Right renal cortex interstitium (tissue), 3 donors: ENCODE results near the gene EXD1. TPM values are rescaled to one million over a fixed set of nuclear protein-coding genes. Genes with fewer than 3 reads are reported as not detected.
"Not testable (repeated sequence)": the region's sequence is repeated elsewhere in the genome, so short reads cannot be mapped to it uniquely, and the experiment has no call there.

ENCODE experiments used
- DNase-seq, 3 donors: peaks; one replicate each; pipeline ENCODE4 v3.0.0-alpha.2; 2013; ENCODE audit warnings: low read depth in 3 of 3, low spot score in 2 of 3
- polyA plus RNA-seq, 3 donors: library from polyadenylated mRNA; unstranded; fragments of 120-200 nt; gene quantifications; one replicate each; pipeline ENCODE4 v1.2.1, GENCODE V29; 2013; ENCODE audit not compliant: insufficient read length in 3 of 3

Gene EXD1
- not detected for polyA plus RNA-seq

GRCh38 chr15:41230650-41231421 lies at the start of gene EXD1, which contains the start of gene CHP1:
Gene EXD1 (minus strand): TSS chr15:41230757. CDS start chr15:41226575, 4,182 bp downstream.
Gene CHP1 (plus strand): TSS chr15:41231268. CDS start chr15:41231383, 115 bp downstream.
- peak; percentile 88 to 95 (median 92) for DNase-seq

- DNase-seq, result no peak
Measured at GRCh38 chr15:41279535-41280283, 49.2 kb upstream of the EXD1 start.

GRCh38 chr15:41278319-41278718 lies 47.8 kb upstream of the EXD1 start:
- no peak for DNase-seq

GRCh38 chr15:41276831-41277230 lies 46.3 kb upstream of the EXD1 start:
- no peak for DNase-seq

GRCh38 chr15:41269887-41270286 lies 39.3 kb upstream of the EXD1 start:
- DNase-seq, result no peak

- DNase-seq, result no peak
Measured at GRCh38 chr15:41263891-41264351, 33.4 kb upstream of the EXD1 start.

- no peak for DNase-seq
Measured at GRCh38 chr15:41262571-41262970, 32.0 kb upstream of the EXD1 start.

GRCh38 chr15:41260924-41261323 lies 30.4 kb upstream of the EXD1 start:
- DNase-seq, result not testable (repeated sequence)

GRCh38 chr15:41259546-41260189 lies 29.1 kb upstream of the EXD1 start:
- no peak for DNase-seq

- no peak for DNase-seq
Measured at GRCh38 chr15:41258750-41259471, 28.4 kb upstream of the EXD1 start.

GRCh38 chr15:41256577-41257038 lies 26.1 kb upstream of the EXD1 start:
- no peak for DNase-seq

GRCh38 chr15:41256103-41256502 lies 25.5 kb upstream of the EXD1 start:
- no peak for DNase-seq

GRCh38 chr15:41254560-41254959 lies 24.0 kb upstream of the EXD1 start:
- DNase-seq, result no peak

- no peak for DNase-seq
Measured at GRCh38 chr15:41251411-41251810, 20.9 kb upstream of the EXD1 start.

- DNase-seq, result not testable (repeated sequence)
Measured at GRCh38 chr15:41250745-41251144, 20.2 kb upstream of the EXD1 start.

- peak in 1 of 3 donors; percentile 23 for DNase-seq
Measured at GRCh38 chr15:41241221-41241964, 10.8 kb upstream of the EXD1 start.

- no peak for DNase-seq
Measured at GRCh38 chr15:41238100-41238499, 7.5 kb upstream of the EXD1 start.

GRCh38 chr15:41235929-41236328 lies 5.4 kb upstream of the EXD1 start:
- no peak for DNase-seq

- not testable (repeated sequence) for DNase-seq
Measured at GRCh38 chr15:41235228-41235627, 4.7 kb upstream of the EXD1 start.

- DNase-seq, result no peak
Measured at GRCh38 chr15:41233367-41233771, 2.8 kb upstream of the EXD1 start.
